T-helper 17 cell (primary cell): ENCODE measurements around the gene CARS1. TPM values are rescaled to one million over a fixed set of nuclear protein-coding genes. Genes with fewer than 3 reads are reported as not detected.

Experiments
- ATAC-seq: fragments of 150-1000 bp; cut with Tn5 transposase; 2 replicates; pipeline ENCODE4 v1.10.0; 2021; ENCODE audit warnings: mild to moderate bottlenecking, moderate library complexity
- DNase-seq, 3 donors: peaks; one replicate each; pipeline versions ENCODE4 v3.0.0 to v3.0.0-alpha.2; 2020 to 2021
- H3K9me3 ChIP-seq: one replicate; pipeline ENCODE4 v1.7.0; 2013; ENCODE audit warnings: low read length, mild to moderate bottlenecking; ENCODE audit not compliant: control insufficient read depth, poor library complexity, severe bottlenecking
- H3K27ac Mint-ChIP-seq: one replicate; pipeline ENCODE4 v1.8.0; 2022; ENCODE audit warnings: mild to moderate bottlenecking, moderate library complexity, mixed read lengths
- H3K27me3 Mint-ChIP-seq: one replicate; pipeline ENCODE4 v1.8.0; 2022; ENCODE audit warnings: mixed read lengths
- H3K36me3 Mint-ChIP-seq: one replicate; pipeline ENCODE4 v1.8.0; 2022; ENCODE audit warnings: low read depth, mixed read lengths
- H3K4me1 Mint-ChIP-seq: one replicate; pipeline ENCODE4 v1.8.0; 2022; ENCODE audit warnings: mild to moderate bottlenecking, mixed read lengths
- H3K4me3 Mint-ChIP-seq: one replicate; pipeline ENCODE4 v1.8.0; 2022; ENCODE audit warnings: mild to moderate bottlenecking, moderate library complexity, mixed read lengths
- total RNA-seq, 4 donors: library from RNA in 2 of 4; stranded (reverse) in 2 of 4; gene quantifications; one replicate each; pipeline ENCODE4 v1.2.3 and lab custom pipeline; 2022 to 2026

Gene CARS1
- total RNA-seq, 2 donors from 2014 or later: 41.4 to 52.0 TPM

DNA sequence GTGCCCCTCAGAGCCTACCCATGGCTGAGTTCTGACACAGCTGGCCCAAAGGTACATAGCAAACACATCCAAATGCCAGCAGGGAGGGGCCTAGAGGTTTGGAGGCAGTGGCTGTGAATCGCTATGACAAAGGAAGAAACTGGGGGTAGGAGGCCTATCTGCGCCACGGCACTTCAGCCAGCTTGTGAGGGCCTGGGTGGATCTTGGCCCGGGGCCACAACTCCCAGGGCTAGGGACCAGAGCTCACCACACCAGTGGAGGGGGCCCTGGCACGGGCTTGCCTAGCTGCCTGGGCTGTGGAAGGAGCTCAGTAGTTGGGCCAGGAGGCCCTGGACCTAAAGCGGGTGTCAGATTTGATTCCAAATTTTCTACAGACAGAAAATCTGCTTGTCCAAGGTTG lies 55.7 kb downstream of the CARS1 start:
- DNase-seq (no peak), ATAC-seq (no peak)
- Mint-ChIP-seq H3K4me3 (no peak overlapping the region), H3K4me1 (peaks cover 9% of the 10 kb centered on the region), H3K27ac (no peak overlapping the region), H3K36me3 (peaks cover 13% of the 10 kb centered on the region), H3K27me3 (no peaks in the 10 kb centered on the region)
- no peaks in the 10 kb centered on the region for H3K9me3 ChIP-seq

GRCh38 chr11:3000032-3000961 lies 56.9 kb downstream of the CARS1 start:
- DNase-seq (no peak), ATAC-seq (no peak)
- H3K9me3 ChIP-seq: no peaks in the 10 kb centered on the region
- Mint-ChIP-seq H3K27ac (no peak overlapping the region), H3K4me1 (peaks cover 9% of the 10 kb centered on the region), H3K4me3 (peak overlapping the region; percentile 9), H3K36me3 (peaks cover 11% of the 10 kb centered on the region), H3K27me3 (no peaks in the 10 kb centered on the region)

GRCh38 chr11:2999464-2999998 lies 57.7 kb downstream of the CARS1 start:
- Mint-ChIP-seq H3K36me3 (peaks cover 11% of the 10 kb centered on the region), H3K4me1 (peaks cover 9% of the 10 kb centered on the region), H3K27me3 (no peaks in the 10 kb centered on the region), H3K4me3 (no peak overlapping the region), H3K27ac (no peak overlapping the region)
- DNase-seq (no peak), ATAC-seq (no peak)
- H3K9me3 ChIP-seq: no peaks in the 10 kb centered on the region

DNA sequence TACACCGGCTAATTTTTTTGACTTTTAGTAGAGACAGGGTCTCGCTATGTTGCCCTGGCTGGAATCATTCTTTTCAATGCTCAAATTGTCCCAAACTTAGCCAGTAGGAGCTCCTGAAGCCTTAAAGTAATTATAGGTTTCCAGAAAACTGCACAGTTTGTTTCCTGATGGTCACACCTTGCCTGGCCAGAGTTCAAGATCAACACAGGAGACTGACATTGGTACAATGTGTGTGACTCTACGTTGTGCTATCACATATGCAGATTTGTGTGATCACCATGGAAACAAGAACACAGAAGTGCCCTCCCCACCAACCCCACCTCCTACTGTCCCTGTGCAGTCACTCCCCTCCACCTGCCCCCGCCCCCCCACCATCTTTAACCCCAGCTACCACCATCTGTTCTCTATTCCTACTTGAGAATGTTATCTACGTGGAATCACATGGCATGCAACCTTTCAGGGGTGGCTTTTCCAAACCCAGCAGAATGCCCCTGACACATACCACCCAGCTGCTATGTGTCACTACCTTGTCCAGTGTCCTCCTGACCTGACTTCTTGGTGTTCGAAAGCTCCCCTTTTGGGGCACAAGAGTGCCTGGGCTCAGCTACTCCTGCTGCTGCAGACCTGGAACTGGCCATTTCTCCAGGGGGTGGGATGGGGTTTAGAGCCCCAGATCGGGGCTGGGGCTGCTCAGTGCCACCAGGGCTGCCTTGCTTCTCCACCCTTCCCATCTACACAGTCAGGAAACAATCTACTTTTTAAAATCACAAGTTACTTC lies 59.0 kb downstream of the CARS1 start:
- Mint-ChIP-seq H3K4me3 (no peak overlapping the region), H3K27me3 (no peaks in the 10 kb centered on the region), H3K4me1 (peaks cover 12% of the 10 kb centered on the region), H3K27ac (peak overlapping the region; percentile 21), H3K36me3 (peaks cover 8% of the 10 kb centered on the region)
- DNase-seq (no peak), ATAC-seq (no peak)
- H3K9me3 ChIP-seq: no peaks in the 10 kb centered on the region

DNA sequence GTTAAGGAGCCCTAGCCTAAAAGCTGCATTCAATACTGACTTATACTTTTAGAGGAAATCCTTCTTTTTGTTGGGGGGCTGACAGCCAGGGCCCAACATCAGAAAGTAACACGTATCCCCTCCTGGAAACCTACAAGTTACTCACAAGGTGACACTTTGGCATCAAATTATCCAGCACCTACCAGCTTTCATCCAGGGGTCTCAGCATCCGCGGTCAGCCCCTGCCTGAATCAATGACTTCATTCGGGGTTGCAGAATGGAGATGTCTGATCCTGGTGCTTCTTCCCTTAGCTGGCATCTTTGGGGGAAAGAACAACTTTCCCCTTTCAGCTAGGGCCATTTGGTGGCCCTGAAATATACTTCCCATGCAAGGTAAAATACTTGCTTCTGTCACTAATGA lies 59.8 kb downstream of the CARS1 start:
- peaks cover 12% of the 10 kb centered on the region for H3K4me1 Mint-ChIP-seq
- peaks cover 2% of the 10 kb centered on the region for H3K36me3 Mint-ChIP-seq
- no peak overlapping the region for H3K27ac Mint-ChIP-seq
- H3K4me3 Mint-ChIP-seq: no peak overlapping the region
- H3K27me3 Mint-ChIP-seq: no peaks in the 10 kb centered on the region
- DNase-seq: no peak
- no peak for ATAC-seq
- no peaks in the 10 kb centered on the region for H3K9me3 ChIP-seq

DNA sequence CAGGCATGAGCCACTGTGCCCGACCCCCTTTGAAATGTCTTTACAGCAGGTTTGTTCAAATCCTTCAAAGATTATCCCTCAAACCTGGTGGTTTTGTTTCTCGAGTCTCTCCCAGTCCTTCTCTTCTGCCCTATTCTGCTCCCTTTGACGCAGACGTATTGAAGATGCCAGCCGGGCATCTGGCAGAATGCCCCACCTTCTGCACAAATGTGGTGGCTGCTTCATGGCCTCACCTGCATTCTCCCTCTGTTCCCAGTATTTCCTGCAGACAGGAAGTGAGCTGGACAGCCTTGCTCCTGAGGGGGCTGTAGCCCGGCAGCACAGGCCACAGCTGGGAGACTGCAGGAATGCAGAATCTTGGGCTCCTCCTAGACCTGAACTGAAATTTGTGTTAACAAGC lies 60.2 kb downstream of the CARS1 start:
- Mint-ChIP-seq H3K4me1 (peaks cover 15% of the 10 kb centered on the region), H3K27me3 (no peaks in the 10 kb centered on the region), H3K36me3 (peaks cover 5% of the 10 kb centered on the region), H3K4me3 (no peak overlapping the region), H3K27ac (no peak overlapping the region)
- DNase-seq (no peak), ATAC-seq (no peak)
- H3K9me3 ChIP-seq: no peaks in the 10 kb centered on the region

DNA sequence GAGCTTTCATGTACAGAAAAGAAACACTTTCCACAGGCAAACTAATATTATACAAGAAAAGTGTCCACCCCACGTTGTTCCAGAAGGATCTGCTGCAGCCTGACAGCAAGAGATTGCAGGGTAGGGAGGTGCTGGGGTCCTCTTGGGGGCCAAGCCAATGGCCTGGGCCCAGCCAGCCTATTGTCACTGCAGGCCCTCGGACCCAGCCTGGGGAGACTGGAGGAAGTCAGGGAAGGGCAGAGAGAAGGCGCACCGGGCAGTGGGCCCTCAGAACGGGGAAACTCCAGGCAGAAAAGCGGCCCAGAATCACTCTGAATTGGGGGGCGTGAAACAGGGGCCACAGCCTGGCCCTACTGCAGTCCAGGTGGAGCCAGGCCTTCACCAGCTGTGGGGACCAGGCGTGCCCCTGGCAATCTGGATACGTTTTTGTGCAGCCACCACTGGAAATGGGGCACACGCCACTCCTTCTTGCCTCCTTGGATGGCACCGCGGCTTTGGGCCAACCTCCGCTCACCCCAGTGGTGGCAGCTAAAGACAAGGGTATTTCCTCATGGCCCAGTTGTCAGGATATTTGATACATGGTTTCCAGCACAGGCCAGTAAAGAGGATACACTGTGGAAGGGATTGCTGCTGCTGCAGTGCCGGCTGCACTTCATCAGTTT lies 61.2 kb downstream of the CARS1 start:
- H3K27me3 Mint-ChIP-seq: no peaks in the 10 kb centered on the region
- no peaks in the 10 kb centered on the region for H3K9me3 ChIP-seq
- H3K4me1 Mint-ChIP-seq: peaks cover 14% of the 10 kb centered on the region
- DNase-seq: no peak
- no peak overlapping the region for H3K27ac Mint-ChIP-seq
- H3K4me3 Mint-ChIP-seq: no peak overlapping the region
- no peak for ATAC-seq
- H3K36me3 Mint-ChIP-seq: peaks cover 3% of the 10 kb centered on the region

DNA sequence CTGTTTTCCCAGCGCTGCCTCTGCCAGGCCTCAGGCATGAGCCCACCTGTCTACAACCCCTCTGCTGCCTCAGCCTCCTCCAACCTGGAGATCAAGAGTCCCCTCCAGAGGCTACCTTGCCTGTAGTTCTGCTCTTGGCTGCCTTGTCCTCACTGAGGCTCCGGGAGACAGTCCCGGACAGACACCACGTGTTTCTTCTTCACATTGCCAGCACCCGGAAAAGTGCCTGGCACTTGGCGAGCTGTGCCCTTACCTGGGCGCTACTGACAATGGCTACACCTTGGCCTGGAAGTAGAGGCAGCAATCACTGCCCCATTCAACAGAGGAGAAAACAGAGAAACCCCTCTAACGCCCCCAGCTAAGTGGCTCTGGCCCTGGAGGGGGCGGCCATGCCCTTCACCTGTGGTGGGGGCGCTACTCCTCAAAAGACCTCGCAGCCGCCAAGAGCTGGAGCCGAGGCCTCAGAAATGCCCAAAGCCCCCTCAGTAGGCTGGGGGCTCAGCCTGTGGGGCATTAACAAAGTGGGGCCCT lies 62.1 kb downstream of the CARS1 start:
- Mint-ChIP-seq H3K4me3 (no peak overlapping the region), H3K36me3 (peaks cover 5% of the 10 kb centered on the region), H3K4me1 (peaks cover 22% of the 10 kb centered on the region), H3K27me3 (no peaks in the 10 kb centered on the region), H3K27ac (no peak overlapping the region)
- no peak for DNase-seq
- no peaks in the 10 kb centered on the region for H3K9me3 ChIP-seq
- ATAC-seq: no peak

GRCh38 chr11:2994336-2994730 lies 62.9 kb downstream of the CARS1 start:
- Mint-ChIP-seq H3K27me3 (no peaks in the 10 kb centered on the region), H3K4me1 (peaks cover 28% of the 10 kb centered on the region), H3K27ac (no peak overlapping the region), H3K4me3 (peak overlapping the region; percentile 57), H3K36me3 (peaks cover 5% of the 10 kb centered on the region)
- no peaks in the 10 kb centered on the region for H3K9me3 ChIP-seq
- DNase-seq (no peak), ATAC-seq (no peak)

- H3K36me3 Mint-ChIP-seq: peaks cover 7% of the 10 kb centered on the region
- peak overlapping the region; percentile 100 for H3K4me3 Mint-ChIP-seq
- H3K27ac Mint-ChIP-seq: peak overlapping the region; percentile 99
- no peak for DNase-seq
- no peaks in the 10 kb centered on the region for H3K27me3 Mint-ChIP-seq
- no peaks in the 10 kb centered on the region for H3K9me3 ChIP-seq
- no peak for ATAC-seq
- H3K4me1 Mint-ChIP-seq: peaks cover 39% of the 10 kb centered on the region
Measured at GRCh38 chr11:2992997-2993325, 64.3 kb downstream of the CARS1 start.

DNA sequence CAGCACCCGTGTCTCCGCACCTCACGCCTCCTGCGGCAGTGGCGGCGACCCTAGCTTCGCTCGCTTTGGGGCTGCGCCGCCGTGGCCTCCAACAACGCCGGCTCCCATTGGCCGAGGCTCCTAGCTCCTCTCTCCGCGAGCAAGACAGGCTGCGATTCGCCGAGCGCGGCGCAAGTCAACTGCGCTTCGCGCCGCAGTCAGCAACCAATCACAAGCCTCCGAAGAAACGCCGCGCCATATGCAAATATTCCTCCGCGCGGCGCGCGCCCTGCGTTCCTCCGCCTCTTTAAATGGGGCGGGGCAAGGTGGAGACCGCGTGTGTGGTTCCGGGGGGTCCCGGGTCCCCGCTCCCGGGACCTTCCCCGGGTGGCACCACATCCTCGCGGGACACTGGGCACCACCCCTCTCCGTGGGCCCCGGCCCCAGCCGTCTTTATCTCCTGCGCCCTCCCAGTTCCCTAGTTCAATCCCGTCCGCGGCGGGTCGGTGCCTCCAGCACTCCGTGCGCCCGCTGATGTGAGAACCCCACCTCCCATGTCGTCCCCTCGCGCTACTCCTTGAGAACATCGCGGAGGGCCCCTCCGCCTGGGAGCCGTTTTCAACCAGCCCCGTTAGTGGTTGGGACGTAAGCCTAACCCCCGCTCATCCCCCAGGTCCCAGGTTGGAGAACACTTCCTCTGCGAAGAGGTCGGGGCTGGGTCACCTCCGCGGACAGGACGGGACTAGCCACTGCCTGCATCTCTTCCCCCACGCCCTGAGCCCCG lies 64.8 kb downstream of the CARS1 start, which contains the start of gene NAP1L4:
Gene NAP1L4, minus strand, starts transcription at position 96 of the 763 bp plus-strand sequence. CDS start 13,109 bp downstream, outside the sequence.
- peak; percentile 92 to 95 (median 95) for DNase-seq

More for the DNA sequence above, 64.8 kb downstream of the CARS1 start, which contains the start of gene NAP1L4:
- ATAC-seq: peak; percentile 87
- Mint-ChIP-seq H3K27ac (peak within 1 kb of the TSS; percentile 99), H3K27me3 (no peaks in the 10 kb centered on the region), H3K36me3 (peaks cover 7% of the 10 kb centered on the region), H3K4me1 (peaks cover 42% of the 10 kb centered on the region), H3K4me3 (peak within 1 kb of the TSS; percentile 100)
- H3K9me3 ChIP-seq: no peaks in the 10 kb centered on the region
